ENCODE results near the gene LANCL2.
"Not testable (repeated sequence)": the region's sequence is repeated elsewhere in the genome, so short reads cannot be mapped to it uniquely, and the experiment has no call there.

The LANCL2 gene

DNA sequence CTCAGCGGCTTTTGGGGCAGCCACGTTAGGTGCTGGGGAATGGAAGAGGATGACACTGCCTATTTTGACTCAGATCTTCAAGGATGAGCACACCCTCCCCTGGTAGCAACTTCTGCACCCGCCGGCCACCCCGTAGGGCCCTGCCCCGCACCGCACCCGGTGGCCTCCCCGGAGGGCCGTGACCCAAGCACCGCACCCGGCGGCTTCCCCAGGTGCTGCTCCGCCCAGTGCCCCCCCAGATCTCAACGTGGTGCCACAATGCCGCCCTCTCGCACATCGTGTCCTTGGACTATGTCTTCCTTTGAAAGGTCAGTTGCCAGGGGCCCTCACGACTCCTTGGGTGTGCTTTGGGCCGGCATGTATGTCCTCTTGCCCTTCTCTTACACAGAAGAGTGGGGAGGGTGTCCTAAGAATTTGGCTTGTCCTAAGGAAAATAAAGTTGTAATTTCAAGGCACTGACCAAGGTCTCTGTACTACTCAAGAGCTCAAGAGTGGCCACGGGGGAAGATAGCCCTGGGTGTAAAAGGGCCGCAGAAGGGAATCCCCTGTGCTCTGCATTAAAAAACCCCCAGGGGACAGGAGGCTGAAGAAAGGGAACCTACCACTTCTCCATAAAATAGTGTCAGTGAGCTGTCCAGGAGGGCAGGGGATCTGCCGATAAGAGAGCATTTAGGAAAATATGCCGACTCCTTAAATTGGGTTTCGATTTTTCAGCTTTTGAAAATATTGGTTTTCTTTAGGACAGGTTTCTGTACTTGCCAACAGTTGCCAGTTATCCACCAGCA, 1.6 kb upstream of the LANCL2 start:
- DNase-seq = no peak

DNA sequence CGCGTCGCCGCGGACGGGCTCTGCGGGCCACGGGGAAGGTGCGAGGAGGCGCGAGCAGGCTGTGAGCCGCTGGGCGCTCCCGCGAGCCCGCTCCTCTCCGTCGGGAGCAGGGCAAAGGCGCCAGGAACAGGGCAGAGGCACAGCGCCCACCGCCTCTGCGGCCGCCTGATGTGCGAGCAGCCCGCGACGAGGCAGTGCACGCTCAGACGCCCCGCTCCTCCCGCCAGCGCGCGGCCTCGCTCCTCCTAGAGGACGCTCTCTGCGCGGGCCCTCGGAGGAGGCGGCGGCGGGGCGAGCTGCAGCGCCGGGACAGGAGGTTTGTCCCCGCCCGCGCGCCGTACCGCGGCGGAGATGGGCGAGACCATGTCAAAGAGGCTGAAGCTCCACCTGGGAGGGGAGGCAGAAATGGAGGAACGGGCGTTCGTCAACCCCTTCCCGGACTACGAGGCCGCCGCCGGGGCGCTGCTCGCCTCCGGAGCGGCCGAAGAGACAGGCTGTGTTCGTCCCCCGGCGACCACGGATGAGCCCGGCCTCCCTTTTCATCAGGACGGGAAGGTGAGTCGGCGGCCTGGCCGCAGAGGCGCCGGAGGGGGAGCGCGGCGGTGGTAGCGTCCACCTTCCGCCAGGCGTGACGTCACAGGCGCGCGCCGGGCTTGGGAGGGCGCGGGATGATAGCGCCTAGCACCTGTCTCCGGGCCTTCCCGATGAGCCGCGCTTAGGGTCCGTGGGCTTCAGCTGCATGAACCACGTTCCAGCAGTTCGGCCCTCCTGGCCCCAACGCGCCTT, 731 bp downstream of the LANCL2 start:
- DNase-seq = peak; percentile 93

DNA sequence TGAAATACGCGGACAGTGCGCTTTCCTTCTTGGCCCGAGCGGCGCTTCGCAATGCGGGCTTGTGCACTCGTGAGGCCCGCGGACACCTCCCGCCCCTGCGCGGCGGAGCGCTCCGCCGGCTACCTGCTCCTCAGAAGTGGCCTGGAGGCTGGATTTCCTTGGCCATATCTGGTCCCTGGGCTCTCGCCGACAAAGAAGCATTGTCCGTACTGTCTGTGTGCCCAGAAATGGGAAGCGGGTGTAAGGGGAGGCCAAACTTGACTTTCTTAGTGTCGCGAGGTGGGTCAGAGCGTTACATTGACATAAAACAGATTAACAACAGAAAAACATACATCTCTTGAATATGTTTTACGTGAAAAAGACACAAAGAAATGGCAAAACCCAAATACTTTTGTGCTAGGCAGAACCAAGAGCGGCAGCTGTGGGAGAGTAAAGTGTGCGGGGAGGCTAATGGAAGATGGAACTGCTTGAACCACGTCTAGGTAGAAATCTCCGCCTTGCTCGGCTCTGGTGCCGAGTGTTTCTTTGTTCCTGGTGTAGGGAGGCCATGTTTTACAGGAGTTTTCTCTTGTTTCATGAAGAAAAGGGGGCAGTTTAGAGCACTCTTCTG, 1.4 kb downstream of the LANCL2 start:
- no peak for DNase-seq

DNA sequence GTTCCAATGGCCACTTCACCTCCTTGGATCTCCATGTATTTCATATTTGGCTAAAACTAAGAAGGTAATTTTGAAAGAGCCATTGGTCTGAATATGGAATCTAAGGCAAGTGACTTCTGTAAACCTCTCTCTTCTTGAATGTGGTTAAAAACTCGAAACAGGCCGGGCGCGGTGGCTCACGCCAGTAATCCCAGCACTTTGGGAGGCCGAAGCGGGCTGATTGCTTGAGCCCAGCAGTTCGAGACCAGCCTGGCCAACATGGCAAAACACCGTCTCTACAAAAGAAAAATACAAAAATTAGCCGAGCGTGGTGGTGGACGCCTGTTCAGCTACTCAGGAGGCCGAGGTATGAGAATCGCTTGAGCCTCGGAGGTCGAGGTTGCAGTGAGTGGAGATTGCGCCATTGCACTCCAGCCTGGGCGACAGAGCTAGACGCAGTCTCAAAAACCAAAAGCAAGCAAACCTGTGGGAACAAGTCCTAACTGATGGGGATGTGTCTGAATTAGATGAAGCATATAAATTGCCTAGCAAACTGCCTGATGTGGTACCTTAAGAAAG, 2.2 kb downstream of the LANCL2 start:
- DNase-seq = no peak

DNA sequence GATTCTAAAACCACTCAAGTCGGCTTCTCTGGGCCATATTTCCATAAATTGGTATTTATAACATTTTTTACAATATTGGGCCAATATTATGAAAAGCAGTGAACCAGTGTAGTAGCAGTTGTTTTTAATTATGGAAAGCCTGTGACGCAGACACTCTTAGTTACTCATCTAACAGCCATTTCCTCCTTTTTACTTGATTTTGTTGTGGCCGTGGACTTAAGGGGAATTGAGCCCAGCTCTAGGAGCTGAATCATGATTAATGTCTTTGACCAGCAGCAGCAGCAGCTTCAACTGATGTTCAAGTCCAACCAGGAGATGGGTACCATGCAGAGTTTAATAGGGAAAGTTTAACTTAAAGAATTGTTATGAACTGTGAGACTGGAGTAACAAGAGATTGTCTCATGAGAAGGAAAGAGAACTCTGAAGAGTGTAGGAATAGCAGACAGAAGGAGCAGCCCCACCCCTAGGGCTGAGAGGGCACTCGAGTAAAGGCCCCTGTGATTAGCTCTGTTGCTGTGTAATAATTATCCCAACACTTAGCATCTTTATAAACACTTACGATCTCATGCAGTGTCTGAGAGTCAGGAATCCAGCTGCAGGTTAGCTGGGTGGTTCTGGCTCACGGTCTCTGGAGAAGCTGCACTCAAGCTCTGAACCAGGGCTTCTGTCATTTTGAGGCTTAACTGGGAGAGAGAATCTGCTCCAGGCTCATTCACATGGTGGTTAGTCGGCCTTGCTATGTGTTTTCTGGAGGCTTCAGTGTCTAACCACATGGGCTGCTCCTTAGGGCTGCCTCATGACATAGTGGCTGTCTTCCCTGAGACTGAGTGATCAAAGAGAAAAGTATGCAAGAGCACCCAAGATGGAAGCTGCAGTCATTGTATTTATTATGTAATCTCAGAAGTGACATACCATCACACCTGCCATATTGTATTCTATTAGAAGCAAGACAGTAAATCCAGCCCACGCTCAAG, 4.6 kb downstream of the LANCL2 start:
- DNase-seq = no peak

DNA sequence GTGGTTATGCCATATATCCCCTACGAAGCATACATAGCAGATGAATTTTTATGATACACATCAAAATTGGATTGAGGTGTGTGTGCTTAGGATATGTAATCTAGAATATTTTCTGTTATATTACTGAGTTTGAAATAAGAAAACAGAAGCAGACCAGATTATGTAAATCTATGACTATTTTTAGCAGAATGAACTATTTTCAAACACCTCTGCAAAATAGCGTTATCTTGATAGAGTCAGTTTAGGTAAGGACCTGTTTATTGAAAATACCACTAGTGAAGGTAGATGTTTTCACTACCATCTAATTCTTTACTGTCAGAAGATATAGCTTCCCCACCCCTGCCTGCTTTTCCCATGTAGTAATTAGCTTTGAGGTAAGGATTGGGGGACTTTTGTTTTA, 9.1 kb downstream of the LANCL2 start:
- DNase-seq = no peak

DNA sequence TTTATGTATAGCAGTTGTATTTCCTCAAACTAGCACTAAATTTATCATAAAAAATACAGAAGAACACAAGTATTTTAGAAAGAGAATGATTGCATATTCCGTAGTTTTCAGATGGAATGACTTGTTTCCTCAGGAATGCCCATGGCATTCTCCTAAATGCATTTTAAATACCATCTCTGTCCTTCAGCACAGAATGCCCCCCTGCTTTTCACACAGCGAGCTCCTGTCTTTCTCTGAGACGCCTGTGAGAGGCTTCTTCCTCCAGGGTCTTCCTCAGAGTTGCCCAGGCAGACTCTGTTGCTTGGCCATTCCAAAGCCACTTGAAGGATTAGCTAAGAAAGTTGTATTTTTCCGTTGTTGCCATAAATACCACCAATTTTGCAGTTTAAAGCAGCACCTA, 10.1 kb downstream of the LANCL2 start:
- no peak for DNase-seq

DNA sequence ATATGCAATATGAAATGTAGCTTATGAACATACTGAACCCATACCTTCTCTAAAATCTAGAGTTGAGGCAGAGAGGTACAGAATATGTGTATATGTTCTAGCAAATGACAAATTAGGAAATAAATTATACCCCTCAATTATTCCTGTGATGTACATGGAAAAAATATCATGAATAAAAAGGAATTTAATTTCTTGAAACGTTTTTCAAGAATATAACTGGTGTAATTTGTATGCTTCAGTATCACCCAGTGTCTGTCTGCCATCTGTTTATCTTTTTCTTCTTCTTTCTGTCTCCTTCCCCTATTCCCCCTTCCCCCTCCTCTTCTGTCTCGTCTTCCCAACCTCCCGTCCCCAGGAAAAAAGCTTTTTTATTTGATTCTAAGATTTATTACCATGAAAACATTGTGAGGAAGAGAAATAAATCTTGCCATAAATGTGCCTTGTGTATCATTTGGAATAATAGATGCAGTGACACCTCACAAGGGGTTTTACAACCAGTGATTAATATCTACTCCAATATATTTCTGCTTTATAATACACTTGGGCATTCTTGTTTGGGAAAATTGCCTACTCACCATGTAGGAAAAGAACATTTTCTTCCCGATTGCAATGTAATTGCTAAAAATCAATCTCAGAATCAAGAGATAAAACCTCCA, 12.2 kb downstream of the LANCL2 start:
- DNase-seq = no peak

DNA sequence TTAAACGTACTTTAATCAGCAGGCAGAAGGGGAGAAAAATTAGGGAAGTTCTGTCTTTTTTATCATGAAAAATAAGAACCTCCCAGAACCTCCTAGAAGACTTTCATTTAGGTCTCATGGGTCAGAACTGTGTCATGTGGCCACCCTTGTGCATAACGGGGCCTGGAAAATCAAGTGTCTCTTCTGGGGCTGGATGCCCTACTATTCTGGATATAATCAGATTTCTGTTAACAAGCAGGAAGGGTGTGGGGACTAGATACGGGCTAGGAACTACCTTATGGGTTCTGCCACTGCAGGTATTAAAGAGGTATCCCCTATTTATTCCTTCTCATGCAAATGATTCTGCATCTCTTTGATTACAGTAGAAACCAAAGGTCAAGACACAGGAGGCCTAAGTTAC, 14.1 kb downstream of the LANCL2 start:
- no peak for DNase-seq

DNA sequence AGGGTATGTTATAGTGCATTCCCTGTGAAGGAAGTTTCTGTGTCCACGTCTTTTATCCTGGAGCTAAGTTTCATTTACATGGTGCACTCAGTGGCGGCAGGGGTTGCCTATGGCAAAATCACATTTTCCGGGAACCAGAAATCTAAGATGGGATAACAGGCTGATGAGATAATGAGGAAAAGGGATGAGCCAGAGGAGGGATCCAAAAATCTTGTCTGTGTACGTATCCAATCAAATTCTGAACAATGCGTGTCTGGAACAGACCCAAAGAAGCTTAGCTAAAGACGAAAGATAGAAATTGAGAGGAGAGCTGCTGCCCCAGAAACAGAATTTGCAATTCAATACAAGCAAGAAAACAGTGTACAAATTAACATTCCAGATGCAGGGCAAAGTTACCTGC, 16.1 kb downstream of the LANCL2 start:
- DNase-seq = no peak

DNA sequence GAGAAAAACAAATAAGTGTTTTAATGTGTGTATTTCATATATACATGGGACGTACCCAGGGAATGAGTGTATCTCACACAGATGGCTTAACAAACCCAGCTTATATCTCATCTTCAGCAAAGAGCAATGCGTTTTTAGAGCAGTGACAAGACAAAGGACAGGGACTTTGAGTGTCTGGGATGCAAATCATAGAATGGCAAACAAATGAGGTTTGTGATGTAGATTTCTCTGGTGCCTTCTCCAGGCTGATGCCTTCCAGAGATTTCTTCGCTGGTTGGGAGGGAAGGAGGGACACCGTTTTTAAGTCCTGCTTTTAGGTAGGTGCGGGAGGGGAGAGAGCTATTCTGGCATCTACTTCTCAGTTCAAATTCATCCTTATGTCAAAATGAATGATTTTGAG, 16.6 kb downstream of the LANCL2 start:
- DNase-seq = no peak

DNA sequence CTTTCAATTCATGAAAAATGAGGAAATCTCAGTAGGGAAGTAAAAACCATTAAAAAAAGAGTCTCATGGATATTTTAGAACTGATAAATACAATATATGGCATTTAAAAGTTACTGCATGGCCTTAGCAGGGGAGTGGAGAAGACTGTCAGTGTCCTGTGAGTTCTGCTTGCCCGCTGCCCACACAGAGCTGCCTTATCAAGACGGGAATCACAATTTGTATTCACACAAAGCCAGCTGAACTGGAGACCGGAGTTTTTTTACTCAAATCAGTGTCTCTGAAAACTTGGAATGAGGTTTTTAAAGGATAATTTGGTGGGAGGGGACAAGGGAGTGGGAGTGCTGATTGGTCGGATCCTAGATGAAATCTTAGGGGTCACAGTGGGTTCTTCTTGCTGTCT, 17.1 kb downstream of the LANCL2 start:
- DNase-seq = no peak

DNA sequence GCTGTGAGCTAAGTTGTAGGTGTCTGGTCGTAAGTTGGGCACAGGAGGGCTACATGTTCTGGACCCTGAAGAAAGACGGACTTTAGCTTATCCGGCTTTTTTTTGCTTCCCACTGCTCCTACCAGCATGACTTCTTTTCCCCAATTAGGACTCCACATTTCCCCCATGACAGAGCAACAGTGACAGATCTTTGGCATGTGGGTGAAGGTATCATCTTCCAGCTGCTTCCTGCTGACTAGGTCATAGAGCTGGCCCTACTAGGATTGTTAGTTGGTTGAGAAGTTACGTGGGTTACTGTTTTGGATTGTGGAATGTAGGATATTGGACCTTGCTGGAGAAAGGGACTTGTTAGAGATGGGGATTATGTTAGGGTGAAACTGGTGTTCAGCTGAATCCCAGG, 21.4 kb downstream of the LANCL2 start:
- no peak for DNase-seq

DNA sequence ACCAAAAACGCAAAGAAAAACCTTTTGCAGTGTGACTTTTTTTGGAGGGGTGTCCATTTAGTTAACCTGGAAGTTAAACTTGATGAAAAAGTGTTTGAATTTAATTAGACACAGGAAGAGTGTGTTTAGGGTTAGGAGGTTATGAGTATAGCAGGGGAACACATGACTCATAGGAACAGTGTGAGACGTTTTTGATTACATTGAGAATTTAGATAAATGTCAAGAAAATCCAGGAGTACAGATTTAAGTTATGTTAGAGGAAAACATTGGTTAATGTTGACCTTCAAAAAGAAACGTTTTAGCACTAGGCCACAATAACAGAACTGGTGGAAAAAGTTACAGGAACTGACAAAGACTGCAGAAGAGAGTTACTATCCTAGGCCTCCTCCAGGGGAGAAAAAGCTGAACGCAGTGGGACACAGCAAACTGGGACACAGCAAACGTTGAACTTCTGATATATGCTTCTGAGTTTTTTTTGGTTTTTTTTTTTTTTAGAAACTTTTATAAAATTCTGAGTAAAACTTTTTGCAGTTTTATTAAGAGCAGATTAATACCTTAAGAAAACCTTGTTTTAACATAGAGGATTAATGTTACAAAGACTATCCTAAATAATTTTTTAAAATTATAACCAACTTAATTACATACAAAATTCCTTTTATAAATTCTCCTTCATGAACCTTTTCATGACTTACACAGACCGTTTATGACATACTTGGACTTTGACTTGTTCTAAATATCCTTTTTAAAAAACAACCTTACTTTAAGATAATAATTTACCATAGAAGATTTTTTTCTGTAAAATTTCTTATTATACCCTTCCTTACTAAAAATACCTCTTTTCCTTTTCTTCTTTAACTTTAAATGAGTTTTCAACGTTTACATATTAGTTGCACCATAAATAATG, 22.2 kb downstream of the LANCL2 start:
- DNase-seq = no peak

DNA sequence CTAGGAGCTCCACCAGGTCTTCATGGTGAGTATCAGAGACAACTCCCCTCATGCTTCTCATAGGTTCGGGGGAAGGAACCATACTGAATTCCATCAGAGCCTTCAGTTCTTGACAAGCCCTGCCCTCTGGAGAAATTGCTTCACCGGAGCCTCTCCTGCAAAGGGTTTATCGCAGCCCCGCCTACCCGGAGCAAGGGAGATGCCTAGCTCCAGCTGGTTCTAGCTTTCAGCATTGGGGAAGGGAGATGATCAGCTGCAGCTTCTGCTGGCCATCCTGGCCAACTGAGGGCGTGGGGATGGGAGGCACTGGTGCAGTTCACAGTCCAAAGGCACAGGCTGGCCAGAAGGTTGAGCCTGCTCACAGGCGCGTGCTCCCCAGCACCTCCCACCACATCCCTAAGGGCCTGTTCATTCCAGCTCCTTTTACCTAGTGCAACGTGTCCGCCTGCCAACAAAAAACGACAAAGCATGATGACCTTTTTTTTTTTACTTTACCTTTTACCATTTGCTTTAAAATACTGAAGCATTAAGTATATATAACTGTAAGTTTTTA, 31.2 kb downstream of the LANCL2 start:
- no peak for DNase-seq

DNA sequence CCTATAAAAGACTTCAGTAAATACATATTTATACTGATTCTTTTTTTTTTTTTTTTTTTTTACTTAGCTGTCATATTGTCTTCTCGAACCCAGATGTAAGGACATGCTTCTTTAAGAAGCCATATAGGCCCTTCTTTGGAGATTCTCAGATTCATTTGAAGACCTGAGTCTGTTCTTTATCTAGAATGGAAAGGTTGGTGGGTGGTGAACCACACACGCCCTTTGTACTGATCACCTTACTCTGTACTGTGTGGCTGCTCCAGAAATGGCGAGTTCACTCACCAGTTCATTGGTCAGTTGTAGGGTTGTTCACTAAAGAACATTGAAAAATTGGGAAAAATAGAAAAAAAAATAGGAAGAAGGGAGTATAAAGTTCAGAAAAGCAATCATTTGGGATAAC, 32.5 kb downstream of the LANCL2 start:
- no peak for DNase-seq

DNA sequence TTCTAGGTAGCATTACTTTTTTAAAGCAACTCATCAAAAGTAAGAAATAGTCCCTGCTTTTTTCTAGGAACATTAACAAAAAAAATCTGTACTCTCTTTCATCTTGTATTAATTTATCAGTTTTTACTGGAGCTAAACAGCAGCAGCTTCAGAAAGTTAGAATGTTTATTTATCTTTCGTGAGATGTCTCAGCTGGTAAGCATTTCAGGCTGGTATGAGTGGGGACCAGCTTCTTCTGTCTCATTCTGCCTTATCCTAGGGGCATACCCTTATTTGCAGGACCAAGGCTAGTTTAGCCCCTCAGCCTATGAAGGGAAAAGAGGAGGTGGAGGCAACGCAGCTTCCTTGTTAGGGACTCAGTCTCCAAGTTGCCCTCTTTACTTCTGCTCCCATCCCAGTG, 35.1 kb downstream of the LANCL2 start:
- DNase-seq = no peak

DNA sequence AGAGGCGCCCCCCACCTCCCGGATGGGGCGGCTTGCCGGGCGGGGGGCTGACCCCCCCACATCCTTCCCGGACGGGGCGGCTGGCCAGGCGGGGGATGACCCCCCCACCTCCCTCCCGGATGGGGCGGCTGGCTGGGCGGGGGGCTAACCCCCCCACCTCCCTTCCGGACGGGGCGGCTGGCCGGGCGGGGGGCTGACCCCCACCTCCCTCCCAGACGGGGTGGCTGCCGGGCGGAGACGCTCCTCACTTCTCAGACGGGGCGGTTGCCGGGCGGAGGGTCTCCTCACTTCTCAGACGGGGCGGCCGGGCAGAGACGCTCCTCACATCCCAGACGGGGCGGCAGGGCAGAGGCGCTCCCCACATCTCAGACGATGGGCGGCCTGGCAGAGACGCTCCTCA, 37.4 kb downstream of the LANCL2 start:
- DNase-seq = not testable (repeated sequence)

DNA sequence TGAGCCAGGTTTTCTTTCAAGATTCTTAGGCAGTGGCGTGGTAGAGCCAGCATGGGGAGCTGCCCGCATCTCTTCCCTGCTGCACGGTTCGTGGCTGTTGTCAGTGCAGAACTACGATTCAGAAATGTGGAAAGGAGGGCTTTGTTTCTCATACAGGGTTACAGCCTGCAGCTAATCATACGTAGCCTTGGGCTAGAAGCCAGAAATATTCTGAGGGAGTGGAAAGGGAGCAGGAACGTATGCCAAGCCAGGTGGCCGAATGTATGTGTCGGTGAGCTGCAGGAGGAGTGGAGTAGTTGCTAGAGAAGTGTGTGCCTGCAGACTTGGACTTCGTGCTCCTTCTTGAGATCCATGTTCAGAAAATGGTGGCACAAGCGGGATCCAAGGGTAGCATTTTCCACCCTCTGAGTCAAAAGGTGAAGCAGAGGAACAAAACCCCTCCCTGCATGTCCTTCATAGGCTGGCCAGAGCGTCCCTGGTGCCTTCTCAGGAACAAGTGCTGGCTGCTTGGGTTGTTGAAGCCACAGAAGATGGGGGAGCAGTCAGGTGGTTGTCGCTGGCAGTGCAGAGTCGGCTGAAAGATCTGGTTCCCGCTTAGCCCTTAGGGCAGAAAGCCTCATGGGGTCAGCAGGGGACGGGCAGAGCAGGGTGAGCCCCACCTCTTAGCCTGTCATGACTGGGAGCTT, 40.9 kb downstream of the LANCL2 start:
- DNase-seq = no peak
